A673 (cell line): ENCODE measurements around the gene NPC1. TPM values are rescaled to one million over a fixed set of nuclear protein-coding genes. Genes with fewer than 3 reads are reported as not detected.
A peak's percentile ranks its signal among the peaks of the same experiment; 100 is the strongest.

Experiments
- BruUV-seq: library from RNA; stranded (reverse); fragments of 400-500 nt; replicated peaks from 2 replicates; lab custom pipeline; 2021; lab: Mats Ljungman, UMichigan
- CTCF ChIA-PET: fragments of 300-600 bp; sonication (Branson Sonifier 250); formaldehyde crosslinking; loops from one replicate; lab custom pipeline; 2022; ENCODE audit warnings: antibody characterized with exemption; lab: Charles Lee
- POLR2A ChIA-PET: fragments of 300-600 bp; sonication (Branson Sonifier 250); formaldehyde crosslinking; loops from one replicate; lab custom pipeline; 2022; ENCODE audit warnings: antibody characterized with exemption; ENCODE audit not compliant: low non-redundant PET; lab: Charles Lee
- DNase-seq: peaks from one replicate; pipeline ENCODE4 v3.0.0-alpha.2; 2015; ENCODE audit warnings: low spot score
- H3K27ac ChIP-seq: fragments of 200-600 bp; sonication (generic); 2 replicates; pipeline ENCODE4 v1.5.1; 2016; ENCODE audit warnings: mixed run types, low read depth, mild to moderate bottlenecking, mixed read lengths, antibody characterized with exemption, low read length; ENCODE audit not compliant: poor library complexity, severe bottlenecking
- H3K27me3 ChIP-seq: fragments of 200-600 bp; sonication (generic); replicated peaks from 2 replicates; pipeline ENCODE4 v1.6.1; 2017; ENCODE audit warnings: mixed run types, low read depth, mild to moderate bottlenecking, mixed read lengths, antibody characterized with exemption, low read length; ENCODE audit not compliant: insufficient read depth, poor library complexity
- H3K36me3 ChIP-seq: fragments of 200-600 bp; sonication (generic); 2 replicates; pipeline ENCODE4 v1.6.1; 2016; ENCODE audit warnings: mixed run types, mild to moderate bottlenecking, mixed read lengths, antibody characterized with exemption, low read length; ENCODE audit not compliant: insufficient read depth, poor library complexity, severe bottlenecking
- H3K4me1 ChIP-seq: fragments of 200-600 bp; sonication (generic); 2 replicates; pipeline ENCODE4 v1.6.1; 2017; ENCODE audit warnings: mixed run types, mild to moderate bottlenecking, mixed read lengths, antibody characterized with exemption, low read length; ENCODE audit not compliant: insufficient read depth, poor library complexity, severe bottlenecking
- H3K4me3 ChIP-seq: fragments of 200-600 bp; sonication (generic); 2 replicates; pipeline ENCODE4 v1.5.1; 2016; ENCODE audit warnings: low read depth, mixed run types, mild to moderate bottlenecking, mixed read lengths, low read length; ENCODE audit not compliant: poor library complexity, severe bottlenecking
- H3K9me3 ChIP-seq: fragments of 200-600 bp; sonication (generic); 2 replicates; pipeline ENCODE4 v1.6.1; 2016; ENCODE audit warnings: mixed run types, low read depth, mild to moderate bottlenecking, mixed read lengths, antibody characterized with exemption, low read length; ENCODE audit not compliant: poor library complexity, severe bottlenecking
- EZH2 ChIP-seq: fragments of 200-600 bp; sonication (generic); IDR thresholded peaks from 2 replicates; pipeline ENCODE4 v1.6.1; 2017; ENCODE audit warnings: borderline replicate concordance, low read depth, mild to moderate bottlenecking, mixed read lengths, antibody characterized with exemption, low read length; ENCODE audit not compliant: poor library complexity, severe bottlenecking
- intact Hi-C: fragments of 100-400 bp; cut with micrococcal nuclease; formaldehyde crosslinking; loops from one replicate; pipeline ENCODE4 v1.10.0; 2022; ENCODE audit not compliant: unreplicated experiment
- total RNA-seq: library from RNA; stranded (reverse); gene quantifications from 2 replicates; pipeline ENCODE4 v1.2.3, GENCODE V29; 2021
- TF ChIP-seq, protein P1 (sequence below): fragments of 300-800, 200-600 bp; sonication (generic); conservative IDR thresholded peaks from 2 replicates; pipeline ENCODE4 v1.5.1; 2017; ENCODE audit warnings: low read depth, mild to moderate bottlenecking, antibody characterized with exemption, low read length, moderate library complexity, mixed read lengths

NPC1 gene
- total RNA-seq, 1 experiment from 2014 or later, result 53.0 TPM

DNA sequence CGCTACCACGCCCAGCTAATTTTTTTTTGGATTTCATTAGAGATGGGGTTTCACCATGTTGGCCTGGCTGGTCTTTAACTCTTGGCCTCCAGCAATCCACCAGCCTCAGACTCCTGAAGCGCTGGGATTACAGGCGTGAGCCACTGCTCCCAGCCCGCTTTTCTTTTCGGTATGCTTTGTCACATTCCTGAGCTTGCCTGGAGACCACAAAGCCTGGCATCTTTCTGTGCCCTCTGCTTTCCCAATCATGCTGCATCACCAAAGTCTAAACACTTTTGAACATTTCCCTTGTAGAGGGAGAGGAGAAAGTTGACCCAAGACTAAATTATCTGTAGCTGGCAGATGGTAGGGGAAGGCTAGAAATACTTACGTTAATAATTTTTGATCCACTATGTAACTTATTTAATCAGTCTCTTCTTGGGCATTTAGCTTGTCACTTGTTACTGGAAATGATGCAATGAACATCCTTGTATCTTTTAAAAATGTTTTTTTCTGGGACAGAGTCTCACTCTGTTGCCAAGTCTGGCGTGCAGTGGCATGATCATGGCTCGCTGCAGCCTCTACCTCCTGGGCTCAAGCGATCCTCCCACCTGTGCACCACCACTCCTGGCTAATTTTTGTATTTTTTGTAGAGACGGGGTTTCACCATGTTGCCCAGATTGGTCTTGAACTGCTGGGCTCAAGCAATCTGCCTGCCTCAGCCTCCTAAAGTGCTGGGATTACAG lies 2.7 kb upstream of the NPC1 start:
- peaks cover 18% of the 10 kb centered on the region for H3K4me1 ChIP-seq
- H3K9me3 ChIP-seq, result no peaks in the 10 kb centered on the region
- no peaks in the 10 kb centered on the region for H3K27me3 ChIP-seq
- no peaks in the 10 kb centered on the region for H3K36me3 ChIP-seq
- ChIA-PET CTCF (interaction anchor here (0.6 kb wide), 2 partner anchors 62 to 104 kb away, joined by 3 to 4 read pairs; no protein-coding TSS in a partner anchor), POLR2A (no interaction called here)
- TF ChIP-seq, protein P1, sequence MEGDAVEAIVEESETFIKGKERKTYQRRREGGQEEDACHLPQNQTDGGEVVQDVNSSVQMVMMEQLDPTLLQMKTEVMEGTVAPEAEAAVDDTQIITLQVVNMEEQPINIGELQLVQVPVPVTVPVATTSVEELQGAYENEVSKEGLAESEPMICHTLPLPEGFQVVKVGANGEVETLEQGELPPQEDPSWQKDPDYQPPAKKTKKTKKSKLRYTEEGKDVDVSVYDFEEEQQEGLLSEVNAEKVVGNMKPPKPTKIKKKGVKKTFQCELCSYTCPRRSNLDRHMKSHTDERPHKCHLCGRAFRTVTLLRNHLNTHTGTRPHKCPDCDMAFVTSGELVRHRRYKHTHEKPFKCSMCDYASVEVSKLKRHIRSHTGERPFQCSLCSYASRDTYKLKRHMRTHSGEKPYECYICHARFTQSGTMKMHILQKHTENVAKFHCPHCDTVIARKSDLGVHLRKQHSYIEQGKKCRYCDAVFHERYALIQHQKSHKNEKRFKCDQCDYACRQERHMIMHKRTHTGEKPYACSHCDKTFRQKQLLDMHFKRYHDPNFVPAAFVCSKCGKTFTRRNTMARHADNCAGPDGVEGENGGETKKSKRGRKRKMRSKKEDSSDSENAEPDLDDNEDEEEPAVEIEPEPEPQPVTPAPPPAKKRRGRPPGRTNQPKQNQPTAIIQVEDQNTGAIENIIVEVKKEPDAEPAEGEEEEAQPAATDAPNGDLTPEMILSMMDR, result no peak
- no peak for TF ChIP-seq EZH2
- no TSS peak for BruUV-seq
- intact Hi-C loops, result loop anchor here (5.0 kb wide), 1 partner anchor 72 kb away; no protein-coding TSS in a partner anchor
- no peak for DNase-seq
- no peak overlapping the region for H3K27ac ChIP-seq
- H3K4me3 ChIP-seq, result no peak overlapping the region

DNA sequence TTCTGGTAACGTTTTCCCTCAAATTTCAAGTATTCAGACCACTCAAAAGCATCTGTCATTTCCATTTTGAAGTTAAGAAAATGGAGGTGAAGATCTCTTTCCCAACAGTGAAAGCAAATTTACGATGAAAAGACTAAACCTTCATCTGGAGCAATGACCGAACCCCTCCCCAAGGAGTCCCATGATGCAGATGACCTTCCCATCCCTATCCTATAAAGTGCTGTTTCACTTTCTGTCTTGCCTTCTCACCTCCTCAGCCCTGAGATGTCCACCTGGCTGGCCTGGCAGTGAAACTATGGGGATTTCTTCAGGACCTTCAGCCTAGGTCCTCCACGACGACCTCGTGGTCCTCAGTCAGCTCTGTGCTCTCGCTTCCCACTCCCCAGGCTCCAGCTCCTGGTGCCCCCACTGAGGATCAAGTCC lies 925 bp upstream of the NPC1 start:
- BruUV-seq, result TSS peak; percentile 83
- Histone ChIP-seq H3K27me3 (no peaks in the 10 kb centered on the region), H3K4me1 (peaks cover 20% of the 10 kb centered on the region), H3K36me3 (no peaks in the 10 kb centered on the region), H3K9me3 (no peaks in the 10 kb centered on the region), H3K27ac (peak overlapping the region; percentile 99), H3K4me3 (peak overlapping the region; percentile 95)
- ChIA-PET CTCF (no interaction called here), POLR2A (no interaction called here)
- intact Hi-C loops, result loop anchor here (5.0 kb wide), 1 partner anchor 70 kb away; no protein-coding TSS in a partner anchor
- no peak for DNase-seq
- TF ChIP-seq, protein P1, result no peak
- no peak for TF ChIP-seq EZH2

DNA sequence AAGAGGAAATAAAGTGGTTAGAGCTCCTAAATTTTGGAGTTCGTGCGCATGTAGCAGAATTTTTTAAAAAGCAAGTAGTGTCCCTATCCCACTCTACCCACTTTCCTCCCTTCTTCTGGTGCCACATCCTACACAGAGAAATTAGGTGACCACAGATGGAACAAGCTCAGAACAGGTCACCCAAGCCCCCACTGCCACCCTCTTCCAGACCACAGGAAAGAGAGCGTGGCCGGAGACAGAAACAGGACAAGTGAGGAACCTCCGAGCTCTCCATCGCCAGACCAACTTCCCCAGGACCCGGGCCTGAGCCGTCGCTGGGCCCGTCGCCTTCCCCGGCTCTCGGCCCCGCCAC lies 433 bp downstream of the NPC1 start:
- no peaks in the 10 kb centered on the region for H3K9me3 ChIP-seq
- TF ChIP-seq, protein P1, result no peak
- no peak for TF ChIP-seq EZH2
- ChIA-PET CTCF (no interaction called here), POLR2A (no interaction called here)
- H3K27me3 ChIP-seq, result no peaks in the 10 kb centered on the region
- intact Hi-C loops, result loop anchor here (5.0 kb wide), 1 partner anchor 69 kb away; no protein-coding TSS in a partner anchor
- peaks cover 20% of the 10 kb centered on the region for H3K4me1 ChIP-seq
- no TSS peak for BruUV-seq
- DNase-seq, result no peak
- peak overlapping the region; percentile 95 for H3K4me3 ChIP-seq
- peak overlapping the region; percentile 99 for H3K27ac ChIP-seq
- H3K36me3 ChIP-seq, result no peaks in the 10 kb centered on the region
